GM13976 (cell line): Measurements from ENCODE around the gene DDAH1.

Experiments used
- DNase-seq: peaks from one replicate; pipeline ENCODE4 v3.0.0; 2012; ENCODE audit warnings: low spot score
- in situ Hi-C: fragments of 300-500 bp; cut with MboI; formaldehyde crosslinking; loops from one replicate; pipeline ENCODE4 v1.12.0; 2022; ENCODE audit warnings: low sequenced_read_pairs, mixed read lengths, inconsistent platforms; ENCODE audit not compliant: unreplicated experiment
- TF ChIP-seq, protein P1 (sequence below): IDR thresholded peaks from 2 replicates; pipeline ENCODE4 v1.5.1; 2012; ENCODE audit warnings: borderline replicate concordance, mild to moderate bottlenecking; ENCODE audit not compliant: insufficient read depth; ENCODE audit errors: extremely low read depth, missing control alignments, control extremely low read depth

DDAH1 gene

DNA sequence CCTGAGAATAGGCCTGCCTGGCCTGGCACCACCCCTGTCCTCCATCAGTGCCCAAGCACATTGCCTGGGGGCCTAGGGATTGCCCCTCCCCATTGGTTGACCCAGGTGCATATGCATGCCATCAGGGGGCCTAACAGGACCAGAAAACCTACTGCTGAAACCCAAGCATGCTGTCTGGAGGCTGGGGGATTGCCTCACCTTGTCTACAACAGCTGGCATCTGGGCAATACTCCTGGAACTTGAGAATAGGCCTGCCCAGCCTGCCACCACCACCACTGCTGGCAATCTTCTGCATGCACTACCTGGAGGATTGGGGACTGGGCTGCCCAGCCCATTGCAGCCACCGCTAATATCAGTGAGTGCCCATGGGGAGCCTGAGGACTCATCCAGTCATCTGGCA is 132.4 kb downstream of the DDAH1 start:
- TF ChIP-seq, protein P1, sequence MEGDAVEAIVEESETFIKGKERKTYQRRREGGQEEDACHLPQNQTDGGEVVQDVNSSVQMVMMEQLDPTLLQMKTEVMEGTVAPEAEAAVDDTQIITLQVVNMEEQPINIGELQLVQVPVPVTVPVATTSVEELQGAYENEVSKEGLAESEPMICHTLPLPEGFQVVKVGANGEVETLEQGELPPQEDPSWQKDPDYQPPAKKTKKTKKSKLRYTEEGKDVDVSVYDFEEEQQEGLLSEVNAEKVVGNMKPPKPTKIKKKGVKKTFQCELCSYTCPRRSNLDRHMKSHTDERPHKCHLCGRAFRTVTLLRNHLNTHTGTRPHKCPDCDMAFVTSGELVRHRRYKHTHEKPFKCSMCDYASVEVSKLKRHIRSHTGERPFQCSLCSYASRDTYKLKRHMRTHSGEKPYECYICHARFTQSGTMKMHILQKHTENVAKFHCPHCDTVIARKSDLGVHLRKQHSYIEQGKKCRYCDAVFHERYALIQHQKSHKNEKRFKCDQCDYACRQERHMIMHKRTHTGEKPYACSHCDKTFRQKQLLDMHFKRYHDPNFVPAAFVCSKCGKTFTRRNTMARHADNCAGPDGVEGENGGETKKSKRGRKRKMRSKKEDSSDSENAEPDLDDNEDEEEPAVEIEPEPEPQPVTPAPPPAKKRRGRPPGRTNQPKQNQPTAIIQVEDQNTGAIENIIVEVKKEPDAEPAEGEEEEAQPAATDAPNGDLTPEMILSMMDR: no peak
- DNase-seq: no peak
- in situ Hi-C loops: no loop called here

DNA sequence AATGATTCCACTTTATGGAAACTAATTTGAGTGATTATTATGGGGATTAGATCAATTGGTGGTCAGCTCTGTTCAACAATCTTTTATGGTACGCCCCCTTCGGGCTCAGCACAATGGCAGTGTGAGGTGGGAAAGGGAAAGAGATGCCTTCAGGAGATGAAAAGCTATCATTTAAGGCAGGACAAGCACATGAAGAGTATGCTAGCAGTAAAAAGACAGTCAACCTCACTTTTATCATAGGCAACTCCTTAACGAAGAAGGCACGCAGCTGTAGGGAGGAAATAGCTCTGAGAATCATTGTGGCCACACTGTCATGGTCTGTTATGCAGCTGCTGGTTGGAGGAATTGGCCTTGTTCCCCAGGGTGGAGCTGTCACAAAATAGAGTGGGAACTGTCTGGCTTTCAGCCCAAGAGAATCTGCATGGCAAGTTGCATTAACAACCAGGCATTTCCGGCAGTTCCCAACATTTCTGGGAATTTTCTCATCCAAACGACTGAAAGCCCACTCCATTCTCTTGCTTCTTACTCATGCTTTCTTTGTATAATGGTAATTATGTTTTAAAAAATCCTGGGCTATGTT is 134.2 kb downstream of the DDAH1 start:
- in situ Hi-C loops: no loop called here
- DNase-seq: no peak
- TF ChIP-seq, protein P1: no peak

DNA sequence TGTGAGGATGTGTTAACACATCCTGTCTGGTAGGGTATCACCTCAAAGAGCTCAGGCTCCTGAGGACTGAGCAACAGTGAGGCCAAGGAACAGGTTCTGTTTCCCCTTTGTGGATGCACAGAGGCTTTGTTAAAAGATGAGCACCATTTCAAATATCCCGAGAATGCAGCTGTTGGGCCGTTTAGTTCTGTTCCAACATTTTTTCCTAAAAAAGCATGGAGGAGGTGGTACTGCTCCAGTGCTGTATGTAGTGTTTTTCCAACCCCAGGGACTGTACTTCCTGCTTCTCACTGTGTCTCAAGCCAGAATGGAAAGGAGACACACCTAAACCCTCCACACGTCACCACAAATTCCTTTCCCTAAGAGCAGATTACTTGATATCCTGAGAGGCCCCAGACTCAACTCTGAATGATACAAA is 134.7 kb downstream of the DDAH1 start:
- DNase-seq: no peak
- TF ChIP-seq, protein P1: no peak
- in situ Hi-C loops: no loop called here

DNA sequence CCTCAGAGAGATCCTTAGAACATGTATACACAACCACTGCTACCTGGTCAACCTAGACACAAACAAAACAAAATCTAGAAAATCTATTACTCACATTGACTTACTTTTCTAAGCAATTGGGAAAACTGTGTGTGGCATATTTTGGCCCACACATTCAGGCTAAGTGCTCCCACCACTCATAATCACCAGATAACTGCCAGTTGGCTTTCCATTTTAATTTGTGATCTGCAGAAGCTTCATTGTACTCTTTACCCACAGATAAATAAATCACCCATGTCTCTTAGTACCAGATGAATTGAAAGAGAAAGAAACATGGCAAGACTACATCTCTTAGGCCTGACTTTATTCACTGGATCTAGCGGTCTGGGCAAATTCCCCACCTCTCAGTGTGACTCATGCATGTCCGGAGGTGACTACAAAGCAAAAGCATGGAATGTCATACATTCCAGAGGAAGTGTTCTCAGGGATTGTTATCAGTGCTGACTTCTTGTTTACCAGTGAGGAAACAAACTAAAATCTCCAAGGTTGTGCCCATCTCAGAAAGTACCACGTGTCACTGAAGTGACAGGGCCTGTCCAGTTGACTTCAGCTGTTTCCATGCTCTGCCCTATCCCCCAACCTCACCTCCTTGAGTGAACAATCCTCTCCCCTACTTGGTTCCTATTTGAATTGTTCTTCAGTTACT is 136.1 kb downstream of the DDAH1 start:
- no peak for DNase-seq
- TF ChIP-seq, protein P1: no peak
- in situ Hi-C loops: no loop called here

DNA sequence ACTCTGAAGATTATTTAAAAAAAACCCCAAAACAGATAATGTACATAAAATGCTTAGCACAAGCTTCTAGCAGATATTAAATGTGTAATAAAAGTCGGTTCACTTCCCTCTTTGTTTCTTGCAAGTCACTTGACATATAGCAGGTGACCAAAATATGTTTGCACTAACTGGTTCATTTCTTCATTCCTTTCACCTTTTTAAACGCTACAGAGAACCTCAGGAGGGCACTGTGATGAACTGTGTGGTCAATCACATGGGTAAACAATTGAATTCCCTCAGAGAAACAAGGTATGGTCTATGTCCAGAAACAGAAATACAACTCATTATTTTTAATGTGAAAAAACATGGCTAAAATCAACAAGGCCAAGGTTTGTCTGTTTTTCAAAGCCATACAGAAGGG is 137.2 kb downstream of the DDAH1 start:
- in situ Hi-C loops: no loop called here
- TF ChIP-seq, protein P1: no peak
- DNase-seq: no peak

DNA sequence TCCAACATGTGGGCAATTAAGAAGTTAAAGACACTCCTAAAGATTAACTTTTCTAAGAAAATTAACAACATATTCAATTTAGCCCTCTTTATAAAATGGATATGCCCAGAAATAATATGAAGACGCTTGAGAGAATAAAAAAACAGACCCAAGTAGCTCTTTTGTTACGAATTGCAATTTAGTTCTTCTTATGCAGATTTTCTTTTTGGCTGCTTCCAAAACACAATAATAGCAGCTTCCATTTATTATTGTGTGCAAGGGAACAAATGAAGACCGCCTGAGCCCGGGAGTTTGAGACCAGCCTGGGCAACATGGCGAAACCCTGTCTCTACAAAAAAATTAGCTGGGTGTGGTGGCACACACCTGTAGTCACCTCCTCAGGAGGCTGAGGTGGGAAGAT is 138.1 kb downstream of the DDAH1 start:
- in situ Hi-C loops: no loop called here

More for the DNA sequence above, 138.1 kb downstream of the DDAH1 start:
- TF ChIP-seq, protein P1: no peak
- no peak for DNase-seq
